ENCODE data around the gene TTC27.

Gene TTC27

GRCh38 chr2:32849456-32850194, 221.8 kb downstream of the TTC27 start:
- WGBS, 2 donors (ENCODE audit: extremely low coverage in 2 of 2, insufficient read length in 2 of 2, insufficient replicate concordance in 1 of 2) = no CpG with 5 or more reads among the region's 5 CpGs
- H3K27me3 ChIP-seq (ENCODE audit: control insufficient read depth in 3 of 3, insufficient read depth in 3 of 3, low read depth in 1 of 3, low read length in 3 of 3) = no peaks in the 10 kb centered on the region

GRCh38 chr2:32851777-32852439, 224.1 kb downstream of the TTC27 start:
- H3K14ac ChIP-seq (ENCODE audit: low read length) = no peak overlapping the region
- H3K4me2 ChIP-seq (ENCODE audit: insufficient read depth, low read length, poor library complexity, severe bottlenecking) = no peak overlapping the region
- H3K9me3 ChIP-seq (replicated peaks in 1 of 2; ENCODE audit: control insufficient read depth in 2 of 2, insufficient read depth in 1 of 2, low read depth in 1 of 2, low read length in 2 of 2) = no peaks in the 10 kb centered on the region
- no peak overlapping the region for H2BK120ac ChIP-seq (ENCODE audit: low read depth, low read length)
- no CpG with 5 or more reads among the region's 4 CpGs for WGBS, 2 donors (ENCODE audit: extremely low coverage in 2 of 2, insufficient read length in 2 of 2, insufficient replicate concordance in 1 of 2)
- no peak overlapping the region for H2BK5ac ChIP-seq (ENCODE audit: low read length)
- no peak overlapping the region for H3K9ac ChIP-seq (ENCODE audit: low read depth, low read length, poor library complexity)
- H3K27ac ChIP-seq (replicated peaks; ENCODE audit: low read length) = no peak overlapping the region
- H3K4ac ChIP-seq (ENCODE audit: low read length) = no peak overlapping the region
- H3K36me3 ChIP-seq (replicated peaks in 1 of 2; ENCODE audit: control insufficient read depth in 2 of 2, insufficient read depth in 2 of 2, low read length in 2 of 2) = no peaks in the 10 kb centered on the region
- no peak overlapping the region for H3K18ac ChIP-seq (ENCODE audit: low read length)
- no peak overlapping the region for H3K4me3 ChIP-seq (ENCODE audit: low read length in 2 of 2)
- H2AK5ac ChIP-seq (ENCODE audit: low read depth, low read length) = no peak overlapping the region
- no peak overlapping the region for H2AFZ ChIP-seq (ENCODE audit: low read length)
- H3K4me1 ChIP-seq (ENCODE audit: control insufficient read depth in 2 of 2, insufficient read depth in 1 of 2, low read depth in 1 of 2, low read length in 2 of 2) = peaks cover 2% of the 10 kb centered on the region in 2 donors
- H4K91ac ChIP-seq (ENCODE audit: low read depth, low read length, poor library complexity) = no peak overlapping the region
- no peak overlapping the region for H3K23ac ChIP-seq (ENCODE audit: low read depth, low read length, poor library complexity)
- DNase-seq (ENCODE audit: low spot score) = no peak
- no peak overlapping the region for H2BK15ac ChIP-seq (ENCODE audit: low read length)
- no peaks in the 10 kb centered on the region for H3K79me1 ChIP-seq (ENCODE audit: low read depth, low read length)
- H3K27me3 ChIP-seq (ENCODE audit: control insufficient read depth in 3 of 3, insufficient read depth in 3 of 3, low read depth in 1 of 3, low read length in 3 of 3) = no peaks in the 10 kb centered on the region
- H2BK12ac ChIP-seq (ENCODE audit: low read length) = no peak overlapping the region
- H4K8ac ChIP-seq (ENCODE audit: low read depth, low read length) = no peak overlapping the region

More at GRCh38 chr2:32849456-32850194, 221.8 kb downstream of the TTC27 start:
- Histone ChIP-seq H2AFZ (ENCODE audit: low read length) (no peak overlapping the region), H3K79me1 (ENCODE audit: low read depth, low read length) (no peaks in the 10 kb centered on the region), H3K4me1 (ENCODE audit: control insufficient read depth in 2 of 2, insufficient read depth in 1 of 2, low read depth in 1 of 2, low read length in 2 of 2) (peaks cover 0 to 2% of the 10 kb centered on the region in 2 donors), H3K9ac (ENCODE audit: low read depth, low read length, poor library complexity) (no peak overlapping the region), H2AK5ac (ENCODE audit: low read depth, low read length) (no peak overlapping the region), H3K4me3 (ENCODE audit: low read length in 2 of 2) (no peak overlapping the region), H3K18ac (ENCODE audit: low read length) (no peak overlapping the region), H3K14ac (ENCODE audit: low read length) (no peak overlapping the region), H3K23ac (ENCODE audit: low read depth, low read length, poor library complexity) (no peak overlapping the region), H3K36me3 (replicated peaks in 1 of 2; ENCODE audit: control insufficient read depth in 2 of 2, insufficient read depth in 2 of 2, low read length in 2 of 2) (no peaks in the 10 kb centered on the region), H4K91ac (ENCODE audit: low read depth, low read length, poor library complexity) (no peak overlapping the region), H3K4me2 (ENCODE audit: insufficient read depth, low read length, poor library complexity, severe bottlenecking) (no peak overlapping the region), H2BK5ac (ENCODE audit: low read length) (no peak overlapping the region), H2BK15ac (ENCODE audit: low read length) (no peak overlapping the region), H3K9me3 (replicated peaks in 1 of 2; ENCODE audit: control insufficient read depth in 2 of 2, insufficient read depth in 1 of 2, low read depth in 1 of 2, low read length in 2 of 2) (peaks cover 0 to 2% of the 10 kb centered on the region in 2 donors), H3K27ac (replicated peaks; ENCODE audit: low read length) (no peak overlapping the region), H4K8ac (ENCODE audit: low read depth, low read length) (no peak overlapping the region), H2BK12ac (ENCODE audit: low read length) (no peak overlapping the region), H2BK120ac (ENCODE audit: low read depth, low read length) (no peak overlapping the region), H3K4ac (ENCODE audit: low read length) (no peak overlapping the region)
- no peak for DNase-seq (ENCODE audit: low spot score)

GRCh38 chr2:32852856-32853255, 225.0 kb downstream of the TTC27 start:
- Histone ChIP-seq H3K27ac (replicated peaks; ENCODE audit: low read length) (no peak overlapping the region), H3K18ac (ENCODE audit: low read length) (no peak overlapping the region), H3K9me3 (replicated peaks in 1 of 2; ENCODE audit: control insufficient read depth in 2 of 2, insufficient read depth in 1 of 2, low read depth in 1 of 2, low read length in 2 of 2) (no peaks in the 10 kb centered on the region), H2BK15ac (ENCODE audit: low read length) (no peak overlapping the region), H4K91ac (ENCODE audit: low read depth, low read length, poor library complexity) (no peak overlapping the region), H3K79me1 (ENCODE audit: low read depth, low read length) (no peaks in the 10 kb centered on the region), H3K36me3 (replicated peaks in 1 of 2; ENCODE audit: control insufficient read depth in 2 of 2, insufficient read depth in 2 of 2, low read length in 2 of 2) (no peaks in the 10 kb centered on the region), H3K4me3 (ENCODE audit: low read length in 2 of 2) (no peak overlapping the region), H2BK12ac (ENCODE audit: low read length) (no peak overlapping the region), H3K9ac (ENCODE audit: low read depth, low read length, poor library complexity) (no peak overlapping the region), H3K14ac (ENCODE audit: low read length) (no peak overlapping the region), H3K23ac (ENCODE audit: low read depth, low read length, poor library complexity) (no peak overlapping the region), H4K8ac (ENCODE audit: low read depth, low read length) (no peak overlapping the region), H3K4me1 (ENCODE audit: control insufficient read depth in 2 of 2, insufficient read depth in 1 of 2, low read depth in 1 of 2, low read length in 2 of 2) (peaks cover 2 to 5% of the 10 kb centered on the region in 2 donors), H2BK5ac (ENCODE audit: low read length) (no peak overlapping the region), H2AFZ (ENCODE audit: low read length) (no peak overlapping the region), H3K4ac (ENCODE audit: low read length) (no peak overlapping the region), H3K4me2 (ENCODE audit: insufficient read depth, low read length, poor library complexity, severe bottlenecking) (no peak overlapping the region), H2AK5ac (ENCODE audit: low read depth, low read length) (no peak overlapping the region), H3K27me3 (ENCODE audit: control insufficient read depth in 3 of 3, insufficient read depth in 3 of 3, low read depth in 1 of 3, low read length in 3 of 3) (no peaks in the 10 kb centered on the region), H2BK120ac (ENCODE audit: low read depth, low read length) (no peak overlapping the region)
- no peak for DNase-seq (ENCODE audit: low spot score)
- WGBS, 2 donors (ENCODE audit: extremely low coverage in 2 of 2, insufficient read length in 2 of 2, insufficient replicate concordance in 1 of 2) = no CpG with 5 or more reads among the region's 5 CpGs

- no peaks in the 10 kb centered on the region for H3K27me3 ChIP-seq (ENCODE audit: control insufficient read depth in 3 of 3, insufficient read depth in 3 of 3, low read depth in 1 of 3, low read length in 3 of 3)
- no peak overlapping the region for H2AFZ ChIP-seq (ENCODE audit: low read length)
- H2BK5ac ChIP-seq (ENCODE audit: low read length) = no peak overlapping the region
These were observed 229.0 kb downstream of the TTC27 start for GRCh38 chr2:32856891-32857290.

More at GRCh38 chr2:32856891-32857290, 229.0 kb downstream of the TTC27 start:
- no CpG with 5 or more reads among the region's 3 CpGs for WGBS, 2 donors (ENCODE audit: extremely low coverage in 2 of 2, insufficient read length in 2 of 2, insufficient replicate concordance in 1 of 2)
- Histone ChIP-seq H3K4me1 (ENCODE audit: control insufficient read depth in 2 of 2, insufficient read depth in 1 of 2, low read depth in 1 of 2, low read length in 2 of 2) (peaks cover 2 to 5% of the 10 kb centered on the region in 2 donors), H2BK15ac (ENCODE audit: low read length) (no peak overlapping the region), H2BK12ac (ENCODE audit: low read length) (no peak overlapping the region), H3K4me3 (ENCODE audit: low read length in 2 of 2) (no peak overlapping the region), H3K18ac (ENCODE audit: low read length) (no peak overlapping the region), H3K14ac (ENCODE audit: low read length) (no peak overlapping the region), H3K4ac (ENCODE audit: low read length) (no peak overlapping the region), H4K91ac (ENCODE audit: low read depth, low read length, poor library complexity) (no peak overlapping the region), H2BK120ac (ENCODE audit: low read depth, low read length) (no peak overlapping the region), H2AK5ac (ENCODE audit: low read depth, low read length) (no peak overlapping the region), H3K4me2 (ENCODE audit: insufficient read depth, low read length, poor library complexity, severe bottlenecking) (no peak overlapping the region), H3K79me1 (ENCODE audit: low read depth, low read length) (no peaks in the 10 kb centered on the region), H3K9me3 (replicated peaks in 1 of 2; ENCODE audit: control insufficient read depth in 2 of 2, insufficient read depth in 1 of 2, low read depth in 1 of 2, low read length in 2 of 2) (no peaks in the 10 kb centered on the region), H3K27ac (replicated peaks; ENCODE audit: low read length) (no peak overlapping the region), H4K8ac (ENCODE audit: low read depth, low read length) (no peak overlapping the region), H3K9ac (ENCODE audit: low read depth, low read length, poor library complexity) (no peak overlapping the region), H3K36me3 (replicated peaks in 1 of 2; ENCODE audit: control insufficient read depth in 2 of 2, insufficient read depth in 2 of 2, low read length in 2 of 2) (no peaks in the 10 kb centered on the region), H3K23ac (ENCODE audit: low read depth, low read length, poor library complexity) (no peak overlapping the region)
- DNase-seq (ENCODE audit: low spot score) = no peak
